Left lung (tissue), 10 donors: ENCODE results near the gene HOXB6. TPM values are rescaled to one million over a fixed set of nuclear protein-coding genes. Genes with fewer than 3 reads are reported as not detected.
A peak's percentile ranks its signal among the peaks of the same experiment; 100 is the strongest.

Source experiments
- ATAC-seq: fragments of 200-7000 bp; cut with Tn5 transposase; one replicate; pipeline ENCODE4 v1.9.1; 2020; ENCODE audit warnings: moderate library complexity
- DNase-seq, 4 donors: peaks; one replicate each; pipeline ENCODE4 v3.0.0-alpha.2; 2013 to 2020
- H3K27ac ChIP-seq, 2 donors: fragments of 200-600 bp; sonication (generic) in 1 of 2; one replicate each; pipeline versions ENCODE4 v1.5.0 to v1.8.0; 2020 to 2021
- H3K27me3 ChIP-seq, 2 donors: fragments of 200-600 bp; sonication (generic) in 1 of 2; one replicate each; pipeline versions ENCODE4 v1.5.0 to v1.8.0; 2020 to 2021
- H3K36me3 ChIP-seq, 2 donors: fragments of 200-600 bp; sonication (generic) in 1 of 2; one replicate each; pipeline versions ENCODE4 v1.5.0 to v1.8.0; 2020 to 2021
- H3K4me1 ChIP-seq, 2 donors: fragments of 200-600 bp; one replicate each; pipeline ENCODE4 v1.8.0; 2021
- H3K4me3 ChIP-seq, 2 donors: fragments of 200-600 bp; sonication (generic) in 1 of 2; one replicate each; pipeline versions ENCODE4 v1.5.0 to v1.8.0; 2020 to 2021; ENCODE audit warnings: mild to moderate bottlenecking in 1 of 2
- H3K9me3 ChIP-seq, 2 donors: fragments of 200-600 bp; sonication (generic) in 1 of 2; one replicate each; pipeline versions ENCODE4 v1.5.0 to v1.8.0; 2020 to 2021
- intact Hi-C, 2 donors: fragments of 100-400 bp; cut with DNase I; formaldehyde crosslinking; loops; one replicate each; pipeline versions ENCODE4 v1.11.2 to v1.14.2; 2022
- polyA plus RNA-seq, 6 donors: library from polyadenylated mRNA; unstranded; fragments of 120-200 nt; gene quantifications; one replicate each; pipeline ENCODE4 v1.2.1, GENCODE V29; 2013; ENCODE audit not compliant: insufficient read length in 6 of 6
- total RNA-seq, 2 donors: library from RNA; stranded (reverse); fragmentation: NEBNext Ultra II Directional; extraction: Animal tissue kit (Norgen Biotek cat#: 25700); gene quantifications; one replicate each; pipeline ENCODE4 v1.2.1, GENCODE V29; 2021
- TF ChIP-seq, protein P1 (sequence below), 2 donors: fragments of 200-600 bp; sonication (generic) in 1 of 2; IDR thresholded peaks; one replicate each; pipeline versions ENCODE4 v1.5.0 to v1.8.0; 2021; ENCODE audit warnings: antibody characterized with exemption in 2 of 2
- donor health status: DM: no; HTN: yes; CAD: no.
- donor health status: DM: no; HTN: no; CAD: no.

The HOXB6 gene
- total and polyA plus RNA-seq, 8 donors, result 5.1 to 17.1 (median 12.1) TPM

GRCh38 chr17:48639982-48640857 is 35.4 kb upstream of the HOXB6 start:
- no peaks in the 10 kb centered on the region for H3K9me3 ChIP-seq
- TF ChIP-seq, protein P1, sequence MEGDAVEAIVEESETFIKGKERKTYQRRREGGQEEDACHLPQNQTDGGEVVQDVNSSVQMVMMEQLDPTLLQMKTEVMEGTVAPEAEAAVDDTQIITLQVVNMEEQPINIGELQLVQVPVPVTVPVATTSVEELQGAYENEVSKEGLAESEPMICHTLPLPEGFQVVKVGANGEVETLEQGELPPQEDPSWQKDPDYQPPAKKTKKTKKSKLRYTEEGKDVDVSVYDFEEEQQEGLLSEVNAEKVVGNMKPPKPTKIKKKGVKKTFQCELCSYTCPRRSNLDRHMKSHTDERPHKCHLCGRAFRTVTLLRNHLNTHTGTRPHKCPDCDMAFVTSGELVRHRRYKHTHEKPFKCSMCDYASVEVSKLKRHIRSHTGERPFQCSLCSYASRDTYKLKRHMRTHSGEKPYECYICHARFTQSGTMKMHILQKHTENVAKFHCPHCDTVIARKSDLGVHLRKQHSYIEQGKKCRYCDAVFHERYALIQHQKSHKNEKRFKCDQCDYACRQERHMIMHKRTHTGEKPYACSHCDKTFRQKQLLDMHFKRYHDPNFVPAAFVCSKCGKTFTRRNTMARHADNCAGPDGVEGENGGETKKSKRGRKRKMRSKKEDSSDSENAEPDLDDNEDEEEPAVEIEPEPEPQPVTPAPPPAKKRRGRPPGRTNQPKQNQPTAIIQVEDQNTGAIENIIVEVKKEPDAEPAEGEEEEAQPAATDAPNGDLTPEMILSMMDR (IDR thresholded peaks at IDR 0.05), result no peak
- intact Hi-C loops, result no loop called here
- no peaks in the 10 kb centered on the region for H3K36me3 ChIP-seq
- no peaks in the 10 kb centered on the region for H3K4me1 ChIP-seq
- no peak overlapping the region for H3K4me3 ChIP-seq
- no peak for DNase-seq
- no peak overlapping the region for H3K27ac ChIP-seq
- no peak for ATAC-seq
- H3K27me3 ChIP-seq, result peaks cover 99 to 100% of the 10 kb centered on the region in 2 donors

DNA sequence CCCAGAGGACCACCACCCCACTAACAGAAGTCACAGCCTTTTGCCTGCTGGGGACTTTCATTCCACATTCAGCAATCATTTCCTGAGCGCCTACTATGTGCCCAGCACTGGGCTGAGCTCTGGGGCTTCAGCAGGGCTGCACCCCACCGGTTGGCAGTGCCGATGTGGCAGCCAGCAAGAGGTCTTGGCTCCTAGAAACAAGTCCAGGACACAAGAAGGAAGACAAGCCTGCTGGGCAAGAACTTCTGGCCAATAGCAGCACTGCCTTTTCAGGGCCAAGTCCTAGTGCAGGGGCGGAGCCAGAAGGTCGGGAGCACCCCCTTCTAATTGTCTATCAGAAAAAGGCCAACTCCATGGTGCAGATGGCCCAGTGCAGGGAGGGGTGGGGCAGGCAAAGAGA is 34.4 kb upstream of the HOXB6 start:
- intact Hi-C loops, result no loop called here
- no peak overlapping the region for H3K27ac ChIP-seq
- H3K4me1 ChIP-seq, result no peaks in the 10 kb centered on the region
- no peak overlapping the region for H3K4me3 ChIP-seq
- TF ChIP-seq, protein P1 (IDR thresholded peaks at IDR 0.05), result no peak
- H3K9me3 ChIP-seq, result no peaks in the 10 kb centered on the region
- ATAC-seq (no peak), DNase-seq (no peak)
- no peaks in the 10 kb centered on the region for H3K36me3 ChIP-seq
- peaks cover 100% of the 10 kb centered on the region in 2 donors for H3K27me3 ChIP-seq

GRCh38 chr17:48637323-48638260 is 32.8 kb upstream of the HOXB6 start:
- no peak for ATAC-seq
- Histone ChIP-seq H3K27me3 (peaks cover 100% of the 10 kb centered on the region in 2 donors), H3K4me1 (no peaks in the 10 kb centered on the region), H3K36me3 (no peaks in the 10 kb centered on the region), H3K9me3 (no peaks in the 10 kb centered on the region), H3K27ac (no peak overlapping the region), H3K4me3 (no peak overlapping the region)
- TF ChIP-seq, protein P1 (IDR thresholded peaks at IDR 0.05), result no peak
- no peak for DNase-seq
- intact Hi-C loops, result no loop called here

DNA sequence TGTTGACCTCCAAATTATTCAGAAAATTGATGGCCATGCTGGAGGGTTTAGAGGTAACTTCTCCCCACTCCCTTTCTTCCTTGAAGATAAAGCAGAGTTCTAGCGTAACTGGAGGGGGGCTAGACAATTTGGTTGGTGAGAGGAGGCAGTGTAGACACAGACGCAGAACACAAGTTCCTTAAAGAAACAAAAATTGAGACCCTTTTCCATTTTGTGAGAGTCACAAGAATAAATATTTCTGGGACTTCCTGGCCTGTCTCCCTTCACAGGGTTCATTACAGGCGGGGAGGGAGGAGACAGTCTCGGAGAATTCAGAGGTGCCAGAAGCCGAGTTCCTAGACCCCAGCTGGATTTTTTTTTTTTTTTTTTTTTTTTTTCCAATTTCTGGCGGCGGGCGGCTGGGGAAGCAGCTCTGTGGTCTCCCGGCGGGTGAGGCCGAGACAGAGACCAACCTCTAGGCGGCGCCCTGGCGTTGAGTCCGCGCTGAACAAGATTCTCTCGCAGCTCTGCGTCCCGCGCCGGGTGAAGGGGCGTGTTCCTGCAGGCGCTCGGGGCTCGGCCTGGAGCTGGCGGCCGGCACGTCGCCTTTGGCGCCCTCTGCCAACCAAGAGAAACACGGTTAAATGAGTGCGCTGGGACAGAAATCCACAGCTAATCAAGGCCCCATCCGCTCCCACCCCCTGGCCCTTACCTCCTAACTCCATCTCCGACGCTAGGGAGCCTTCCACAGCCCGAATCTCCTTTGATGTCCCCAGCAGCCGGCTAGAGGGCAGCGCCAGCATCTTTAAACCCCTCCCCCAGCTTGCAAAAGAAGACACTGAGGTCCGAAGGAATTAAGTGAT is 31.6 kb upstream of the HOXB6 start:
- H3K4me3 ChIP-seq, result no peak overlapping the region
- no peaks in the 10 kb centered on the region for H3K9me3 ChIP-seq
- H3K27ac ChIP-seq, result no peak overlapping the region
- peak; percentile 53 to 83 (median 71) for DNase-seq
- intact Hi-C loops, result no loop called here
- peaks cover 99 to 100% of the 10 kb centered on the region in 2 donors for H3K27me3 ChIP-seq
- TF ChIP-seq, protein P1 (IDR thresholded peaks at IDR 0.05), result peak; percentile 23 to 32
- ATAC-seq, result peak; percentile 78
- H3K4me1 ChIP-seq, result no peaks in the 10 kb centered on the region
- H3K36me3 ChIP-seq, result no peaks in the 10 kb centered on the region
